ENCODE data around the gene NRXN2. TPM values are rescaled to one million over a fixed set of nuclear protein-coding genes. Genes with fewer than 3 reads are reported as not detected.

Gene NRXN2
- total and polyA plus RNA-seq, 10 of the 15 experiments (the other 5 are each of a cell fraction or from before 2014, with no cell fraction given): 0.03 to 1.4 (median 0.23) TPM

- TF ChIP-seq NFYB (IDR thresholded peaks at IDR 0.05; ENCODE audit: insufficient read depth, low read depth, low read length) (no peak), NFYA (IDR thresholded peaks at IDR 0.05; ENCODE audit: borderline replicate concordance, low read depth, low read length) (no peak), CBFB (IDR thresholded peaks at IDR 0.05; ENCODE audit: low read depth) (no peak)
Measured at GRCh38 chr11:64736654-64737053, 13.7 kb upstream of the NRXN2 start (continued).

- FAIRE-seq: no peak
- Histone ChIP-seq H3K27me3 (replicated peaks in 1 of 2; ENCODE audit: control insufficient read depth in 2 of 2, insufficient read depth in 2 of 2, low read length in 1 of 2) (no peaks in the 10 kb centered on the region), H3K27ac (ENCODE audit: control insufficient read depth, insufficient read depth) (no peak overlapping the region), H4K20me1 (ENCODE audit: control insufficient read depth, insufficient read depth) (no peaks in the 10 kb centered on the region), H3K36me3 (ENCODE audit: control insufficient read depth in 2 of 2, insufficient read depth in 2 of 2, low read length in 1 of 2) (no peaks in the 10 kb centered on the region), H3K9ac (ENCODE audit: control insufficient read depth, insufficient read depth, low read length) (no peak overlapping the region), H3K79me2 (ENCODE audit: control insufficient read depth, insufficient read depth, low read length) (no peaks in the 10 kb centered on the region), H3K4me1 (ENCODE audit: control insufficient read depth, insufficient read depth, low read length) (no peaks in the 10 kb centered on the region), H2AFZ (ENCODE audit: control insufficient read depth, low read depth, low read length) (no peak overlapping the region), H3K4me2 (ENCODE audit: control insufficient read depth, insufficient read depth) (no peak overlapping the region), H3K4me3 (no peak overlapping the region), H3K9me3 (replicated peaks; ENCODE audit: control insufficient read depth, insufficient read depth, low read length) (no peaks in the 10 kb centered on the region)
- SMC1A ChIA-PET (ENCODE audit: uncharacterized antibody, unreplicated experiment): interaction anchor here (1.2 to 3.5 kb wide), 2 partner anchors 47 to 85 kb away, joined by 5 to 10 read pairs; no protein-coding TSS in a partner anchor
- intact Hi-C loops (cut with micrococcal nuclease; ENCODE audit: unreplicated experiment): no loop called here
- WGBS (ENCODE audit: insufficient coverage, insufficient replicate concordance, low lambda C conversion rate, missing lambda C conversion rate): 40% methylated on average over 9 of the region's 9 CpGs
- TF ChIP-seq RAD21 (IDR thresholded peaks at IDR 0.05; ENCODE audit: insufficient read depth, low read depth, low read length) (no peak), SREBF1 (IDR thresholded peaks at IDR 0.05; ENCODE audit: low read length) (no peak), ATF7 (IDR thresholded peaks at IDR 0.05; ENCODE audit: low read depth) (no peak), CUX1 (IDR thresholded peaks at IDR 0.05; ENCODE audit: insufficient replicate concordance, low read depth, low read length) (no peak), BRCA1 (IDR thresholded peaks at IDR 0.05; ENCODE audit: low read depth, low read length) (no peak), BCLAF1 (IDR thresholded peaks at IDR 0.05) (no peak), SIX5 (IDR thresholded peaks at IDR 0.05; ENCODE audit: low read depth, low read length, severe bottlenecking) (no peak), NFIC (IDR thresholded peaks at IDR 0.05; ENCODE audit: low read depth, low read length) (no peak), PBX3 (IDR thresholded peaks at IDR 0.05; ENCODE audit: insufficient replicate concordance, low read depth, low read length) (no peak), NFYA (IDR thresholded peaks at IDR 0.05; ENCODE audit: borderline replicate concordance, low read depth, low read length) (no peak)
- in situ Hi-C loops (cut with MboI): loop anchor here (5.0 kb wide), 1 partner anchor 48 kb away; no protein-coding TSS in a partner anchor
- no peak for DNase-seq (ENCODE audit: low read depth, low spot score)
- RAD21 ChIA-PET (ENCODE audit: unreplicated experiment): interaction anchor here (1.6 kb wide), 1 partner anchor 47 kb away, joined by 5 read pairs; no protein-coding TSS in a partner anchor
- ATAC-seq: no peak
- CTCF ChIA-PET: interaction anchor here (0.6 to 9.7 kb wide), 9 partner anchors 8 to 419 kb away, joined by 3 to 86 read pairs (median 3); partner anchors contain the start of gene RASGRP2
- BruUV-seq (replicated peaks): no TSS peak
- POLR2A ChIA-PET: interaction anchor here (1.0 kb wide), 1 partner anchor 36 kb away, joined by 3 read pairs; no protein-coding TSS in a partner anchor
Measured at GRCh38 chr11:64735725-64736259, 12.8 kb upstream of the NRXN2 start.
